GM20000 (cell line): ENCODE results near the gene ATP2A3.

Source experiments
- DNase-seq: peaks from one replicate; pipeline ENCODE4 v3.0.0; 2012; ENCODE audit warnings: low spot score
- CTCF ChIP-seq: IDR thresholded peaks from 2 replicates; pipeline ENCODE4 v1.5.1; 2012; ENCODE audit warnings: mild to moderate bottlenecking, control low read depth; ENCODE audit errors: extremely low read depth, missing control alignments

The ATP2A3 gene

GRCh38 chr17:3983606-3984484, 19.6 kb upstream of the ATP2A3 start:
- no peak for TF ChIP-seq CTCF
- DNase-seq: no peak

GRCh38 chr17:3982541-3983017, 18.3 kb upstream of the ATP2A3 start:
- TF ChIP-seq CTCF: no peak

GRCh38 chr17:3982113-3982512, 17.9 kb upstream of the ATP2A3 start:
- TF ChIP-seq CTCF: no peak
- DNase-seq: no peak

More at GRCh38 chr17:3982541-3983017, 18.3 kb upstream of the ATP2A3 start:
- DNase-seq: no peak

- no peak for DNase-seq
- TF ChIP-seq CTCF: no peak
Observed at GRCh38 chr17:3981455-3981854, 17.2 kb upstream of the ATP2A3 start.

GRCh38 chr17:3980381-3981014, 16.3 kb upstream of the ATP2A3 start:
- DNase-seq: no peak
- no peak for TF ChIP-seq CTCF

- no peak for DNase-seq
Observed at GRCh38 chr17:3979290-3979611, 15.0 kb upstream of the ATP2A3 start.

More at GRCh38 chr17:3979290-3979611, 15.0 kb upstream of the ATP2A3 start:
- TF ChIP-seq CTCF: no peak
